AG10803 (cell line): ENCODE measurements around the gene ORMDL2.

ENCODE experiments used
- DNase-seq: peaks from one replicate; pipeline ENCODE4 v3.0.0; 2010; ENCODE audit warnings: low read depth
- H3K4me3 ChIP-seq: 2 replicates; pipeline ENCODE4 v1.5.1; 2011; ENCODE audit warnings: mild to moderate bottlenecking, low read length, control low read depth
- CTCF ChIP-seq: conservative IDR thresholded peaks from 2 replicates; pipeline ENCODE4 v1.5.1; 2011; ENCODE audit warnings: mild to moderate bottlenecking, low read length, control low read depth, inconsistent platforms

ORMDL2 gene

GRCh38 chr12:55795950-55796349, 21.9 kb upstream of the ORMDL2 start:
- no peak for DNase-seq
- no peak for TF ChIP-seq CTCF
- H3K4me3 ChIP-seq, result no peak overlapping the region

- DNase-seq, result peak; percentile 60
- peak; percentile 60 for TF ChIP-seq CTCF
- no peak overlapping the region for H3K4me3 ChIP-seq
These were observed 20.8 kb upstream of the ORMDL2 start for GRCh38 chr12:55797068-55797467.

GRCh38 chr12:55797550-55797949, 20.3 kb upstream of the ORMDL2 start:
- no peak for DNase-seq
- H3K4me3 ChIP-seq, result no peak overlapping the region
- no peak for TF ChIP-seq CTCF

GRCh38 chr12:55806982-55807381, 10.9 kb upstream of the ORMDL2 start:
- H3K4me3 ChIP-seq, result no peak overlapping the region
- DNase-seq, result no peak
- TF ChIP-seq CTCF, result no peak

- TF ChIP-seq CTCF, result no peak
- no peak for DNase-seq
- no peak overlapping the region for H3K4me3 ChIP-seq
These were observed 8.6 kb upstream of the ORMDL2 start for GRCh38 chr12:55809274-55809673.

GRCh38 chr12:55812088-55812487, 5.8 kb upstream of the ORMDL2 start:
- no peak overlapping the region for H3K4me3 ChIP-seq
- DNase-seq, result no peak
- no peak for TF ChIP-seq CTCF

GRCh38 chr12:55814257-55814656, 3.6 kb upstream of the ORMDL2 start:
- no peak for TF ChIP-seq CTCF

More at GRCh38 chr12:55814257-55814656, 3.6 kb upstream of the ORMDL2 start:
- no peak for DNase-seq
- H3K4me3 ChIP-seq, result no peak overlapping the region
